Epidermal melanocyte (primary cell): ENCODE results near the gene USP12.
"Not testable (repeated sequence)": the region's sequence is repeated elsewhere in the genome, so short reads cannot be mapped to it uniquely, and the experiment has no call there.

Experiments
- DNase-seq: peaks from one replicate; pipeline ENCODE4 v3.0.0; 2011; ENCODE audit warnings: low spot score; ENCODE audit not compliant: insufficient read length

Gene USP12

DNA sequence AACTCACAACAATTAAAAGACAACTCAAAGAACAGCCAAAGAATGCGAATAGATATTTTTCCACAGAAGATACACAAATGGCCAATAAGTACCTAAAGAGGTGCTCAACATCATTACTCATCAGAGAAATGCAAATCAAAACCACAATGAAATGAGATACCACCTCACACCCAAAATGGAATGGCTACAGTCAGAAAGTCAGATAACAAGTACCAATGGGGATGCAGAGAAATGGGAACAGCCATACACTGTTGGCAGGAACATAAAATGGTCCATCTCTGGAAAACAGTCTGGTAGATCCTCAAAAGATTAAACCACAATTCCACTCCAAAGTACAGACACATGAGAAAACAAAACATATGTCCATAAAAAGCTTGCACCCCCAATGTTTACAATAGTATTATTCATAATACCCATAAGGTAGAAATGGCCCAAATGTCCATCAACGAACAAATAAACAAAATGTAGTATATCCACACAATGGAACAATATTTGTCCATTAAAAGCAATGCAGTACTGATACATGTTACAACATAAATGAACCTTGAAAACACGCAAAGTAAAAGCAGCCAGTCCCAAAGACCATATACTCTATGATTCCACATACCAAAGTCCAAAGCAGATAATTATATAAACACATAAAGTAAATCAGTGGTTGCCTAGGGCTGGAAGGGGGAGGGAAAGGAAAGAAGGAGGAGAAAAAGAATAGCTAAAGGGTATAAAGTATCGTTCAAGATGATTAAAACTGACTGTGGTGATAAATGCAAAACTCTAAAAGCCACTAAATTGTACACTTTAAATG lies 19.6 kb downstream of the USP12 start:
- no peak for DNase-seq

- DNase-seq, result no peak
Measured at GRCh38 chr13:27149702-27150101, 21.9 kb downstream of the USP12 start.

DNA sequence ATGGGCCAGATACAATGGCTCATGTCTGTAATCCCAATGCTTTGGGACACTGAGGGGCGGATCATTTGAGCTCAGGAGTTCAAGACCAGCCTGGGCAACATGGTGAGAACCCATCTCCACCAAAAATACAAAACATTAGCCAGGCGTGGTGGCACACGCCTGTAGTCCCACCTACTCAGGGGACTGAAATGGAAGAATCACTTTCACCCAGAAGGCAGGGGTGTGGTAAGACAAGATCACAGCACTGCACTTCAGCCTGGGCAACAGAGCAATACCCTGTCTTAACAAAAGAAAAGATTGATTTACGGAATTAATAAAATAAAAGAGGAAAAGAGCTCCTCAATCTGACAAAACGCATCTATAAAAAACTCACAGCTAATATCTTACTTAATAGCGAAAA lies 22.7 kb downstream of the USP12 start:
- no peak for DNase-seq

GRCh38 chr13:27147530-27148170 lies 24.0 kb downstream of the USP12 start:
- DNase-seq, result no peak

DNA sequence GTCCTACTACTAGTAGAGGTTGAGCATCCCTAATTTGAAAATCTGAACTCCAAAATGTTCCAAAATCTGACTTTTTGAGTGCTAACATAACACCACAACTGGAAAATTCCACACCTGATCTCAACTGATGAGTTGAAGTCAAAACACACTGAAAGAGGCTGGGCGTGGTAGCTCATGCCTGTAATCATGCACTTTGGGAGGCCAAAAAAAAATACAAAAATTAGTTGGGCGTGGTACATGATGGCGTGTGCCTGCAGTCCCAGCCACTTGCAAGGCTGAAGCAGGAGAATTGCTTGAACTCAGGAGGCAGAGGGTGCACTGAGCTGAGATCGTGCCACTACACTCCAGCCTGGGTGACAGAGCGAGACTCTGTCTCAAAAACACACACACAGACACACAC lies 29.9 kb downstream of the USP12 start:
- no peak for DNase-seq

DNA sequence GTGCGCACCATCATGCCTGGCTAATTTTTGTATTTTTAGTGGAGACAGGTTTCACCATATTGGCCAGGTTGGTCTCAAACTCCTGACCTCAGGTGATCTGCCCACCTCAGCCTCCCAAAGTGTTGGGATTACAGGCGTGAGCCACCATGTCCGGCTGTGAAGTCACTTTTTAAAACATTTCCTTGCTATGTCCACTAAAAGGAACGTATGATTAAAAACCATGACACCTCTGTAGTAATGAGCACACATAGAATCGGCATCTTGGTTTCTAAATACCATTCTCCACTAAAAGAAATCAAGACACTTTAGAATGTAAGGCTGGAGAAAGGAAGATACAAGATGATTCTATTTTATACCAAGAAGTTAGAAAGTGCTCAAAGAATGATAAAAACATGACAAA lies 30.5 kb downstream of the USP12 start:
- not testable (repeated sequence) for DNase-seq

- DNase-seq, result no peak
Measured at GRCh38 chr13:27140060-27140459, 31.6 kb downstream of the USP12 start.

DNA sequence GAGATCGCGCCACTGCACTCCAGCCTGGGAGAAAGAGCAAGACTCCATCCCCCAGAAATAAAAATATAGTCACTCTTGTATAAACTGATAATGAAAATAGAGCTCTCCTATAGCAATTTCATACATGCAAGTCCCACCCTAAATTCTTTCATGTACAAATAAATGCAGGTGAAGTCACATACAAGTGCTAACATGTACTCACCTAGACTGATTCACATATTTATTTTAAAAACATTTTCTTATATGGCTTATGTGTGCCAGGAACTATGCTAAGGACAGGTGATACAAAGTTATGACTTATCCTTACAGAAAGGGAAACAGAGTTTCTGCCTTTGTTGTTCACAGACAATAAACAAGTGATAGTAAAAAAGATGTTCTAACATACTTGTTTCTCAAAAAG lies 32.0 kb downstream of the USP12 start:
- no peak for DNase-seq

- DNase-seq, result no peak
Measured at GRCh38 chr13:27138457-27139093, 33.0 kb downstream of the USP12 start.

DNA sequence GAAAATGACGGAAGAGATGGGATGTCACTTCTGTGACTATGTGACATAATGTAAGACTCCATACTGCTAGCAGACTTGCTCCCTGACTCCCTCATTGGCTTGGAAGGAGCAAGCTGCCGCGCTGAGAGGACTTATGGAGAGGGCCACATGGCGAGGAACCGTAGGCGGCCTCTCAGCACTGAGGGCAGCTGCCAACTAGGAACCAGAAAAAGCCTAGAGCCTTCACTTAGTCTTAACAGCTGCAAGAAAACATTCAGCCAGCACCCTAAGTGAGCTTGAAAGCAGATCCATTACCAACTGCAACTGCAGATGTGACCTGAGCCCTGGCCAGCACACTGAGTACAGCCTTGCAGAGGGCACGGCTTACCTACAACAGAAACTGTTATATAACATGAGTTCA lies 33.9 kb downstream of the USP12 start:
- no peak for DNase-seq

GRCh38 chr13:27135023-27135422 lies 36.6 kb downstream of the USP12 start:
- no peak for DNase-seq

DNA sequence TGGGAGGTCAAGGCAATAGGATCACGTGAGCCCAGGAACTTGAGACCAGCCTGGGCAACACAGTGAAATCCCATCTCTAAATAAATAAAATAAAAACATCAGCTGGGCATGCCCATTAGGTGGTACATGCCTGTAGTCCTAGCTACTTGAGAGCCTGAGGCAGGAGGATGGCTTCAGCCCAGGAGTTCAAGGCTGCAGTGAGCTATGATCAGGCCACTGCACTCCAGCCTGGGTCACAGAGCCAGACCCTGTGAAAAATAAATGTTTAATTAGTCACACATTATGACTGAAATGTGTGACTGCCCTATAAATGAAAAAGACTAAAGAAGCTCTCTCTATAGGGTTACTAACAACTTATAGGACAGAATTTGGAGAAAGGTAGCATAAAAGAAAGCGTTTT lies 37.7 kb downstream of the USP12 start:
- DNase-seq, result no peak

DNA sequence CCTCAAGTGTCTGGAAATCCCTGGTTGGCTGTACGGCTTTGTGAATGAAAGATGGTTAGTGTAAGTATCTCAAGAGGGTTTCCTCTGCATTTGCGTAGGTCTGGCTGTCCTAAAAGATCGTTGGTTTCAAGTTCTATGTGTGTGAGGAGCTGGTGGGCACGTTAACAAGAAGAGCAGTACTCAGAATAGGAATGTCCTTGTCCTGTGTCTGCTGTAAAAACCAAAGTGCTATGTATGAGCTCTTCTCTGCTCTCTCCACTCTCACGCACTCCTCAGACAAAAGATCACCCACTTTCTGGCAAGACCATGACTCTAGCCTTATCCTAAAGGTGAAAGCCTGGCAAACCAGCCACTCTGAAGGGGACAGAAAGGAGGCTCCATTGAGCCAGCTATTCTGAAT lies 39.1 kb downstream of the USP12 start:
- DNase-seq, result no peak

DNA sequence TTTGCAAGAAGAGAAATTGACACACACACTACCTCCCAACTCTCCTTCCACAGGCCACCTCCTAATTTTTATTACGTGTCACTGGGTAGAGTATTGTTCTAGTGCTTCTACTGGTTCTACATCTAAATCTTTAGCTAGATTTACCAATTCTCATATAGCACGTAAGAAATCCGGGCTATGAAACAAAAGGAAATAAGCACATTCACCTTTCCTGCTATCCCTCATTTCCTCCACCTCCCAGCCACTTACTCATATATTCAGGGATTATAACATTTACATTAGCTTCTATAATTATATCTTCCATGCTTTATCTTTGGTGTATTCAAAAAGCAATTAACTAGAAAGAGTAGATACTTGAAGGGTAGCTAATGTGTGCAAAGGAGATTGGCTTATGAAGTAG lies 39.7 kb downstream of the USP12 start:
- DNase-seq, result no peak

DNA sequence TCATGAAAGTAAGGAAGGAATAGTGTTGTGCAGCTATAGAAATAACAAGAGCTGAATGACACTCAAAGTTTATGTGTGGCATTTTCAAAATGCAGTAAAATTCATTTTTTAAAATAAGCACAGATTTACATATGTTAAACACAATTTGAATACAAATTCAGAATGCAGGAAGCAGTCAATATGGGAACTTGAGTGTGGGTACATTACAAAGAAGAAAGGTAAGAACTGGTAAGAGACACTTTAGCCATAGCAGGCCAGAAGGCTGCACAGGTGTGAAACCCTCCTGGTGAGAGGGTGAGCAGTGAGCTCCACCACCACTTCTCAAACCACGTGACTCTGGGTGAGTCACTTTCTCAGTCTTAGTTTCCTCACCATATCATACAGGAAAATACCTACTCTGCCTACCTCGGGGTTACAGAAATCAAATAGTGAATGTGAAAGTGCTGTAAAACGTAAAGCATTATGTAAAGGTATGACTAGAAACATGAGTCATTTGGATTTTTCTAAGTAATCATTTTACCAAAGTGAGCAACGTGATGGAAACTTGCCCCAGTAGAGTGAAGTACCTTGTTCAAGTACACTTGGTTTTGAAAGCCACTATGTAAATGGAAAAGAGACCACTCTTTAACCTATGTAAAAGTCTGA lies 40.5 kb downstream of the USP12 start:
- no peak for DNase-seq

GRCh38 chr13:27130223-27130978 lies 41.2 kb downstream of the USP12 start:
- DNase-seq, result no peak

- no peak for DNase-seq
Measured at GRCh38 chr13:27128825-27129627, 42.6 kb downstream of the USP12 start.

- DNase-seq, result no peak
Measured at GRCh38 chr13:27126859-27127258, 44.8 kb downstream of the USP12 start.

- DNase-seq, result no peak
Measured at GRCh38 chr13:27125357-27126282, 46.0 kb downstream of the USP12 start.
